NCI-H82 (cell line): ENCODE data around the gene PRSS2.
"Not testable (repeated sequence)": the region's sequence is repeated elsewhere in the genome, so short reads cannot be mapped to it uniquely, and the experiment has no call there.

Experiments used
- DNase-seq: peaks from one replicate; lab custom pipeline; 2025; lab: John Stamatoyannopoulos, UW

PRSS2 gene

DNA sequence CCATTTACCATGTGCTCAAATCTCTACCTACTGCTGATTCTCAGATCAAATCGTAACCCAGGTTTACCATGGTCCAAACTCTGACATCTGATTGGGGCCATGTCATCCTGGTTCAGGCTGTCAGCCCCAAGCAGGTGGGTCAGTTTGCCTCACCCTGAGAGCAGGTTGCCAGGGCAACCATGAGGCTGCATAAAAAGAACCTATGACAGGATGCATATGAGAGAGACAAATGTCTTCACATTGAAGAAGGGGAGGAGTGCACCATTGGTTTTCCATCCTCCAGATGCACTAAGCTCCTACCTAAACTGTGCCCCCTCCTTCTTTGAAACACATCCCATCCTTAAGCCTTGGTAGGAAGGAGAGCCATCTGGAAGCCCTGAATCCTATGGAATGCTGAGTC lies 11.3 kb upstream of the PRSS2 start:
- peak; percentile 17 for DNase-seq

DNA sequence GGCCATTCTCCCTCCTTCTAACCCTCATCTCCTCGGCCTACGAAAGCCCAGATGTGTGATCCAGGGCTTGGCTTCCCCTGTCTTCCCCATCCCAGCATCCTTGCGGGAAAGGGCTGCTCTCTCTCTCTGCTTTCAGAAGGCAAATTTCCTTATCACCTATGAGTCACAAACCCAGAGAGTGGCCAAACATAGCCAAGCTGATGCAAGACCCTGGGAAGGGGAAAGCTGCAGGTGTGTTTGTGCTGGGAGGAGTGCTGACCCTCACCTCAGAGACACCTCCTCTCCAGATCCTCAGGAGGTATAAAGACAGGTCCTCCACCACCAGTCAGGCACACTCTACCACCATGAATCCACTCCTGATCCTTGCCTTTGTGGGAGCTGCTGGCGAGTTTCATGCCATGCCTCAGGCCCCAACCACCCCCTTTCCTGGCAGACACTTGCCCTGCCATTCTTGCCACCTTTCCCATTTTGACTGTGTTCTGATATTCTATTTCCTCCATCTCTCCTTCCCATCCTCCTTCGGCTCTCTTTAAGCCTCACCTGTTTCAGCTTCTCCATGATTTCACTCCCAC lies 10.6 kb upstream of the PRSS2 start:
- DNase-seq, result no peak

DNA sequence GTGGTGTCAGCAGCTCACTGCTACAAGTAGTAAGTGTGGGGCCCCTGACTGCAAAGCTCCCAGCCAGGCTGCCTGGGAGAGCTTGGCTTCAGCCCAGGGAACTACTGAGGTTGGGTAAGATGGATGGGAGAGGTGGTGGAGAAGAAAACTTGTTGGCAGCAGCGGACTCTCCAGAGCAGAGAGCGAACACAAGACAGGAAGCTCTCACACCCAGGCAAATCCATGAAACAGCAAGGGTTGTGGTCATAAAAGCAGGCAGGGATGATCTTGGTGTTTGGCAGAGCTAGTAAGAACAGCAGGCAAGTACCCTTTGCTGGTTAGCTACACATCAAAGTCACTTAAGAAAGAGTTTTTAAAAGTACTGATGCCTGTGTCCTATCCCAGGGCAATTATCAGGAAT lies 9.2 kb upstream of the PRSS2 start:
- DNase-seq, result not testable (repeated sequence)

DNA sequence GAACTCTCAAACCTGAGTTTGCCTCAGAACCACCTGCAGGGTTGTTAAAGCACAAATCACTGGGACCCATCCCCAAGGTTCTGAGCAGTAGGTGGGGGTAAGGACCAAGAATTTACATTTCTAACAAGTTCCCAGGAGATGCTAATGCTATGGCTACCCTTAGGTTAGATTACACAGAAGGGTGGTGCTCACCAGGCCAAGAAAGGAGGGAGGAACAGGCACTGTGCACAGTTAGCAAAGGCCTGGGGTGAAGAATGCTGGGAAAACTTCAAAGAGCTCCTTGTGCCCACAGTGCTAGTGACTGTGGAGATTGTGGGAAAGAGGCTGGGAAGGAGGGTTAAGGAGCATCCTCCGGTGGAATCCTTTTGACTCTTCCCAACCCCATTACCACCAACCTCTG lies 8.7 kb upstream of the PRSS2 start:
- DNase-seq, result no peak

DNA sequence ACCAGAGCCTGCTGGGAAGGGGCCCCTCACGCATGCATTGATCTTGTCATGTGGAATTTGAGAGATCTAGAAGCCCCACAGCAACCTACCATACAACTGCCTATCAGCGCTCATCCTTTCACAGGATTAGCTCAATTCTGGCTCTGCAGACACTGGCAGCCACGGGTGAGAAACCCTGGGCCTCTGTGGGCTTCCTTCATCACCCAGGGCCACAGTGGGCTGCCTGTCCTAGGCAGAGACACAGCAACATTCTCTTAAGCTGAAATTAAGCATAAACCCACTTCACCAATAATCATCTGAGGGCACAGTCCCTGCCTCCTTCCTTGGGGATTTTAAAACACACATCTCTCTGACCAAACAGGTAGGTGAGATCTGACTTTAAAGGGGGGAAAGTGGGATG lies 3.3 kb upstream of the PRSS2 start:
- no peak for DNase-seq

DNA sequence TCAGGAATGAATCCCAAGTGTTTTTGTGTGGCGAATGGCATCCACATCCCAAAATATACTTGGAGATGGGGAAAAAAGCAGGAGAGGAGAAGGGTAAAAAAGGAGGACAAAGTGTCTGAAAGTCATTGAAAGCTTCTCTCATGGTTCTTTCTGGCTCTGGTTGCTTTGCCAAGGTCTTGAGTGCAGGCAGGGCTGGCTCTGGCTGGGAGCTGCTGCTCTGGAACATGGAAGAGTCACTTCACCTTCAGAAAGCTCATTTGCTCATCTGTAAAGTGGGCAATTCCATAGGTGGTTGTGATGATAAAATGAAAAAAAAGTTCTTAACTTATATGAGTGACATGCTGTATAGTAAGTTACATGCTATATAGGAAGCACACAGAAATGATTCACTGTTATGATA lies 2.9 kb upstream of the PRSS2 start:
- DNase-seq, result no peak

DNA sequence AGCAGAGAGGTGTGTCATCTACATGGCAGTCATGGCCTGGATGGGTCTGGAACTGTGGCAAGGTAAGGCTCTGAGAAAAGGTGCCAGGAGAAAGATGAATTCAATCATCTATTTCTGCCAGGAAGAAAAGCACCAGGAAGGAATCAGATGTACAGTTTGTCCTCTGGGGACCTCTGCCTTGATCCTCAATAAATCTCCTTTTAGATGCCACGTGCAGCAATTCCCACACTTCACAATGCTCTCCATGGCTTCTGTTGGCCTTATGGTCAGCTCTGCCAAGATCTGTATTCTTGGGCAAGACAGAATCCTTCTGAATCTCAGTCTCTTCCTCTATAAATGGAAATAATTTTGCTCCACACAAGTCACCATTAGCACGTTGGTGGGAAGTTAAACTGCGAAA lies 1.9 kb upstream of the PRSS2 start:
- DNase-seq, result not testable (repeated sequence)

DNA sequence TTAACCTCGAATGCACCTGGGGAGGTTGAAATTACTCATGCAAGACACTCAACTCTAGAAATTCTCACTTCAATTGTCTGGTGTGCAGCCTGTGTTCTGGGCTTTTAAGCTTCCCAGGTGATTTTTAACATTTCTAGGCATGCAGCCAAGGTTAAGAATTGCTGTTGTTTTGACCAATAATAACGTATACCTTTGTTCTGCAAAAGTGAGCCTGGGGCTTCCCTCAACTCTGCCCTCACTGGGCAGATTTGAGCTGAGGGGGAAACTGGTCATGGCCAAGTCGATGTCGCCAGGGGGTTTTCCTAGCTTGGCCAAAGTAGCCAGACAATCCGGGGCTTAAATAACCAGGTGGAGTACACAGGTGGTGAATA lies 568 bp downstream of the PRSS2 start:
- DNase-seq, result no peak

DNA sequence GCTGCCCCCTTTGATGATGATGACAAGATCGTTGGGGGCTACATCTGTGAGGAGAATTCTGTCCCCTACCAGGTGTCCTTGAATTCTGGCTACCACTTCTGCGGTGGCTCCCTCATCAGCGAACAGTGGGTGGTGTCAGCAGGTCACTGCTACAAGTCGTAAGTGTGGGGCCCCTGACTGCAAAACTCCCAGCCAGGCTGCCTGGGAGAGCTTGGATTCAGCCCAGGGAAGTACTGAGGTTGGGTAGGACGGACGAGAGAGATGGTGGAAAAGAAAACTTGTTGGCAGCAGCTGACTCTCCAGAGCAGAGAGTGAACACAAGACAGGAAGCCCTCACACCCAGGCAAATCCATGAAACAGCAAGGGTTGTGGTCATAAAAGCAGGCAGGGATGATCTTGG lies 1.3 kb downstream of the PRSS2 start:
- DNase-seq, result no peak

DNA sequence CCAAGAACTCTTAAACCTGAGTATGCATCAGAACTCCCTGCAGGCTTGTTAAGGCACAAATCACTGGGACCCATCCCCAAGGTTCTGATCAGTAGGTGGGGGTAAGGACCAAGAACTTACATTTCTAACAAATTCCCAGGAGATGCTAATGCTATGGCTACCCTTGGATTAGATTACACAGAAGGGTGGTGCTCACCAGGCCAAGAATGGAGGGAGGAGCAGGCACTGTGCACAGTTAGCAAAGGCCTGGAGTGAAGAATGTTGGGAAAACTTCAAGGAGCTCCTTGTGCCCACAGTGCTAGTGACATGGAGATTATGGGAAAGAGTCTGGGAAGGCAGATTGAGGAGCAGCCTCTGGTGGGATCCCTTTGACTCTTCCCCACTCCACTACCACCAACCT lies 1.9 kb downstream of the PRSS2 start:
- DNase-seq, result no peak

DNA sequence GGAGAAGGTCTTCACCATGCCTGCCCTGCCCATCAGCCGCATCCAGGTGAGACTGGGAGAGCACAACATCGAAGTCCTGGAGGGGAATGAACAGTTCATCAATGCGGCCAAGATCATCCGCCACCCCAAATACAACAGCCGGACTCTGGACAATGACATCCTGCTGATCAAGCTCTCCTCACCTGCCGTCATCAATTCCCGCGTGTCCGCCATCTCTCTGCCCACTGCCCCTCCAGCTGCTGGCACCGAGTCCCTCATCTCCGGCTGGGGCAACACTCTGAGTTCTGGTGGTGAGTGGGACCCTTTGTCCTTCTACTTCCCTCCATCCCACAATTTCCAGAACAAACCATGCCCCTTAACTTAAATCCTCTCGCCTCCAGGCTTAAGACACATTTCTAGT lies 2.5 kb downstream of the PRSS2 start:
- no peak for DNase-seq

DNA sequence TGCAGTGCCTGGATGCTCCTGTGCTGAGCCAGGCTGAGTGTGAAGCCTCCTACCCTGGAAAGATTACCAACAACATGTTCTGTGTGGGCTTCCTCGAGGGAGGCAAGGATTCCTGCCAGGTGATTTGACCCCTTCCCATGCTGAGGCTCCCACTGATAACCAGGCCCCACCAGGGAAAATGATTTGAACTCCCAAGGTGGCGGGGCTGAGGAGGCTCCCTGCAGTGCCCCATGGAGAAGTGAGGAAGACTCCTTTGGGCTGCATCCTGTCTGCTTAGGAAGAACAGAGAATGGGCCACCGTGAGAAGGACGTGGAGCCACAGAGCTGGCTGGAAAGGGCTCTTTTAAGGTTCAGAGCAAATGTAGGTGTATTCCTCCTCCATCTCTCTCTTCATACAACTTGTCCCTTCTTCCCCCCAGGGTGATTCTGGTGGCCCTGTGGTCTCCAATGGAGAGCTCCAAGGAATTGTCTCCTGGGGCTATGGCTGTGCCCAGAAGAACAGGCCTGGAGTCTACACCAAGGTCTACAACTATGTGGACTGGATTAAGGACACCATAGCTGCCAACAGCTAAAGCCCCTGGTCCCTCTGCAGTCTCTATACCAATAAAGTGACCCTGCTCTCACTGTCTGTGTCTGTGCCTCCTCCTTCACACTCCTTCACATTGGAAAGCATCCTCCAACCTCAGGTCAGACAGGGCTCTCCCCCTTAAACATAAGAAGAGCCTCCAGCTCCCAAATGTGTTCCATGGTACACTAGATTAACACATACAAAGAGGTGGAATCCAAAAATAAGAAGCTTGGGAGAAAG lies 3.4 kb downstream of the PRSS2 start:
- DNase-seq, result no peak

DNA sequence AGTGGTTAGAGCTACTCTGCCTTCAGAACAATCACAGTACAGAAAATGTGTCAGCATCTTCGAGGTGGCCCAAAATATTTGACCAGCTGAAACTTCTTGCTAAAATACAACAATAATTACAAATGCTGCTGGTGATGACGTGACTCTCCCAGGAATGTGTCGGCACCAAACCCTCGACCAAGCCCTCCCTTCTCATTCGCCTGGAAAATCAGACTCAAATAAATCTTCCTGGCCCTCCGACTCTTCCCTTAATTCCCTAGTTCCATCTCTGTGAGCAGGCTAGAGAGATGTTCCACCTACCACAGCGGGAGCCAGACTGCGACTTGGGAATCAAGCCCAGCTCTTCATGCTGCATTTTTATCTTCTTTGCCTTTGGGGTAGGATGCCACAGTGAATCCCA lies 4.1 kb downstream of the PRSS2 start:
- DNase-seq, result no peak

DNA sequence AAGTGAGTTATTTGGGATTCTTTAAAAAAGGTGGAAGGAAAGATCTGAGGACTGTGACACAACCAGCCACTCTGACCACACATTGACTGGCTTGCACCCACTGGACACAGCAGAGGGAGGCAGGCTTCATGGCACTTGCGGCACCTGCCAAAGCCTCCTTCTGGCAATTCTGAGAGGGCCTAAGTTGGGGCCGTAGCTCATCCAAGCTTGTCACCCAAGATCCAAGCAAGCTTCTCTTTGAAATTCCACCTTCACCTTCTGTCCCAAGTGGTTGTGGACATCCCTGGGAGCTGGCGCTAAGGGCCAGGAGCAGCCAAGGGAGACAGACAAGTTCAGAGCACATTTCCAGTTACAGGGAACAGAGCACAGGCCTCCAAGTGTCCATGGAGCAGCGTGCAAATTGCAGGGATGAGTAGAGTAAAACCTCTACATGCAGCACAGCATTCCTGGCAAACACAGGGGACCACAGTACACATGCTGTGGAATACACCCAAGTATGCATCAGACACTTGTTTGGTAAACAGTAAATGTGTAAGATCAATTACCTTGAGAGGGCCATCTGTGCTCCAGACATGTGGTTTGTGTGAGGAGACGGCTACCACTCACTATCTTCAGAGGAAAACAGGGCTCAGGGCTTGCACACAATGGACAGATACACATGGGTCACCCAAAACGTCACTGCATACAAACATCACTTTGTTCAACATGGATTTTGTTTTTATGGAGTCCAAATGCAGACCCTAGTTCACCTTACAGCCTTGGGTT lies 4.8 kb downstream of the PRSS2 start:
- not testable (repeated sequence) for DNase-seq

DNA sequence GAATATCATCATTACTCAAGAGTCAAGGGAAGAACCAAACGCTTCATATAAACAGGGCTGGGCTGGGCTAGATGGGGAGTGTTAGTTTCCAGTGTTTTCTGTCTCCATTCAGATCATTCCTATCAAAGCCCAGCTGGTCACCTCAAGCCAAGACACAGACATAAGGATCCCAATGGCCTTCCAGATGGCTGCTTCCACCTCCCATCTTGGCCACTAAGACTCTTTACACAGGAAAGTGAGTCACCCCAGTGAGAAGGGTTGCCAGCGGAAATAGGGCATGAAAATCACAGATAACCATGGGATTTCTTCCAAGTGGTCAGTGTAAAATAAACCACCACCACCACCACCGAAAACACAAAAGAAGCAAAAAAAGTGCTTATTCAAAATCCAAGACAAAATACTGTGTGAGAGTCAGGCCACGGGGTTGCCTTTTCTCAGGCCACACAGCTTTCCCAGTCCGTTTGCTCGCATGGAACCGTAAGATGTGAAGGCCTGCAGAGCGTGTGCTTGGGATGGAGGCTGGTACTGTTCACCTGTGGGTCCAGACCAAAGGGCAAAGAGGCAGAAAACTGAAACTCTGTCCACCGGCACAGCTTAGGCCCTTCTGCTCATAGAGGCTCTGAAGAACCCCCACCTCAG lies 5.6 kb downstream of the PRSS2 start:
- DNase-seq, result no peak

DNA sequence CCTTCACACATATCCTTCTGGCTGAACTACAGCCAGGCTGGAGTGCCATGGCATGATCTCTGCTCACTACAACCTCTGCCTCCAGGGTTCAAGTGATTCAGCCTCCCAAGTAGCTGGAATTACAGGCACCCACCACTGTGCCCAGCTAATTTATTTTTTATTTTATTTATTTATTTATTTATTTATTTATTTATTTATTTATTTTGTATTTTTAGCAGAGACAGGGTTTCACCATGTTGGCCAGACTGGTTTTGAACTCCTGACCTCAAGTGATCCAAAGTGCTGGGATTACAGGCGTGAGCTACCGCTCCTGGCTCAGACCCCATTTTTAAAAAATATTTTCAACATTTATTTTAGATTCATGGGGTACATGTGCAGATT lies 6.1 kb downstream of the PRSS2 start:
- not testable (repeated sequence) for DNase-seq

DNA sequence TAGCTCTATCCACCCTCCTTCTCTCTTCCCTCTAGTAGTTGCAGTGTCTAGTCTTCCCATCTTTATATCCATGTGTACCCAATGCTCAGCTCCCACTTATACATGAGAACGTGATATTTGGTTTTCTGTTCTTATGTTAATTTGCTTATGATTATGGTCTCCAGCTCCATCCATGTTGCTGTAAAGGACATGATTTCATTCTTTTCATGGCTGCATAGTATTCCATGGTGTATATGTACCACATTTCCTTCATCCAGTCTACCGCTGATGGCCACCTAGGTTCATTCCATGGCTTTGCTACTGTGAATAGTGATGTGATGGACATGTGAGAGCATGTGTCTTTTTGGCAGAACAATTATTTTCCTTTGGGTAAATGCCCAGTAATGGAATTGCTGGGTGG lies 6.5 kb downstream of the PRSS2 start:
- no peak for DNase-seq

DNA sequence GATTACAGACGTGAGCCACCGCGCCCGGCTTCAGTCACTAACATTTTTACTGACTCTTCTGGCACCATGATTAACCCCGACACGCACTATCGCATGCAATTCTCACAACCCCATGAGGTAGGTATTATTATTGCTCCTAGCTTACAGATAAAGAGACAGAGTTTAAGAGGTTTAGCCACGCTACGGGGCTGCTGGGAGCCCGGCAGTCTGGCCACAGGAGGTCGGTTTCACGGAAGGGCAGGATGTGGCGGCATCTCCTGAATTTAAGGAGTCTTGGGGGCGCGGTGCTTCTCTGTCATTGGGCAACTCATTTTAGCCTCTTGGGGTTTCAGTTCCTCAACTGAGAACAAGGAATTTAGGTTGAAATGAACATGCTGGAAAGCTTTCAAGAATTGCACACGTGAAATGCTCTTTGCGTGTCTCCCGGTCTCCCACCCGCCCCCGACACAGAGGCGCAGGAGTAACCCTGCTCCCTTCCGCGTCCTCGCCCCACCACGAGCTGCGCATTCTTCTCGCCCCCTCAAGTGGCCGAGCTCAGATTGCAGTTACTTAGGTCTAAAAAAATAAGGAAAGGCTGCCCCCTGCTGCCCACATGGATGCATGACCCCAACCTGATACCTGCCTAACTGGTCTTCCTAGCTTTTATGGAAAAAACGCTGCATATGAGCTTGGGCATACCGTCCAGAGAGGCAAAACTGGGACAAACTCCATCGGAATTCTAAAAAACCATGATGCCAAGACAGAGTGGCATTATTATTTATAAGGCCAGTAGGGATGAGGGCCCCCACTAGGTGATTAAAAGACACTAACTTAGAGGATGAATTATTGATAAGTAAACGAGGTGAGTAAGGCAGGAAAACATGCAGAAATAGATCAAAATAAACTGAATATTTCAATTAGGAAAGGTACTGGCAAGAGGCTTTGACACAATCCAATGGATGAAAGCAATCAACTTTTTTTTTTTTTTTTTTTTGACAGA lies 12.4 kb downstream of the PRSS2 start:
- DNase-seq, result peak; percentile 95

DNA sequence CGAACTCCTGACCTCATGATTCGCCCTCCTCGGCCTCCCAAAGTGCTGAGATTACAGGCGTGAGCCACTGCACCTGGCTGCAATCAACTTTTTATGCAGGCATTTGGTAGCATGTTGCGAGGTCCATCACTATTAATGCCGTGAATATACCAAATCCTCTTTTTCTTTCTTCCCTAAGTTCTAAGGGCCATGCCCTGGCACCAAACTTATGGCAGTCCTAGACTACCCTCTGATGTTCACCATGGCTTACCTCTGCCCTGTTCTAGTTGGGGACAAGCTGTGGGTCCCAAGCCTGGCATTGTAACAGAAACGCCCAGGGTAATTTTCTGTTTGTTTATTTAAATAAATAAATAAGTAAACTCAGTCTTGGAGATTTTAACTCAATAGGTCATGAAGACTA lies 13.3 kb downstream of the PRSS2 start:
- DNase-seq, result no peak

DNA sequence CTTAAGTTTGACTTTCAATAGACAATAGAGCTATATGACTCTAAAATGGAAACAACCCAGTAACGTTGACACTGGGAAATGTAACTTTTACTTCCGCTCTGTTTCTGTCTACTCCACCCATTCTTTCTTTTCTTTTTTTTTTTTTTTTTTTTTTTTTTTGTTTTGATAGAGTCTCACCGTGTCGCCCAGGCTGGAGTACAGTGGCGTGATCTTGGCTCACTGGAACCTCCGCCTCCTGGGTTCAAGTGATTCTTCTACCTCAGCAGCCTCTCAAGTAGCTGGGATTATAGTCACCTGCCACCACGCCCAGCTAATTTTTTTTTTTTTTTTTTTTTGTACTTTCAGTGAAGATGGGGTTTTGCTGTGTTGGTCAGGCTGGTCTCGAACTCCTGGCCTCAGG lies 13.9 kb downstream of the PRSS2 start:
- DNase-seq, result no peak

DNA sequence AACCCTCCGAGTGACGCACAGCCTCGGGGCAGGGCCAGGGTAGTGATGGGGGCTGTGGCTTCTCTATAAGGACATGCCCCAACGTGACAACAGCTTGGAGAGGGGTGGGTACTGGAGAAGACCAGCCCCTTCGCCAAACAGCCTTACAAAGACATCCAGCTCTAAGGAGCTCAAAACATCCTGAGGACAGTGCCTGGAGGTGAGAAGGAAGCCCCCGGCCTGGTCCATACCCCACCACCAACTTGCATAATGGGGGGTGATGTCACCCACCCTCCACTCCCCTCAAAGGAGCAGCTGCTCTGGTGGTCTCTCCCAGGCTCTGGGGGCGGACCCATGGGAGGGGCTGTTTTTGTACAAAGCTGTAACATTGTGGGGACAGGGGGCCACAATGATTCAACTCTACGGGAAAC lies 15.1 kb downstream of the PRSS2 start:
- DNase-seq, result peak; percentile 5
